DOHH2 (cell line): Measurements from ENCODE around the gene FXYD7.

ENCODE experiments used
- H3F3A ChIP-seq: fragments of 200-600 bp; sonication (generic), shearing (Covaris generic); 2 replicates; pipeline ENCODE4 v1.6.0; 2016; ENCODE audit warnings: antibody characterized with exemption, mild to moderate bottlenecking; ENCODE audit not compliant: control insufficient read depth, insufficient read depth
- H3K27ac ChIP-seq: fragments of 200-600 bp; sonication (generic); 2 replicates; pipeline ENCODE4 v1.5.1; 2014; ENCODE audit warnings: low read depth, mild to moderate bottlenecking, low read length, moderate library complexity
- H3K27me3 ChIP-seq: fragments of 200-600 bp; sonication (generic); 2 replicates; pipeline ENCODE4 v1.6.1; 2014; ENCODE audit warnings: mild to moderate bottlenecking, low read length, mixed read lengths; ENCODE audit not compliant: control insufficient read depth
- H3K36me3 ChIP-seq: fragments of 200-600 bp; sonication (generic); 2 replicates; pipeline ENCODE4 v1.6.1; 2014; ENCODE audit warnings: mild to moderate bottlenecking, low read length, moderate library complexity, mixed read lengths; ENCODE audit not compliant: control insufficient read depth
- H3K4me1 ChIP-seq: fragments of 200-600 bp; sonication (generic); 2 replicates; pipeline ENCODE4 v1.6.1; 2014; ENCODE audit warnings: mild to moderate bottlenecking, low read length, mixed read lengths; ENCODE audit not compliant: control insufficient read depth
- H3K4me2 ChIP-seq: fragments of 200-600 bp; sonication (generic); 2 replicates; pipeline ENCODE4 v1.6.0; 2014; ENCODE audit warnings: mild to moderate bottlenecking, low read length, moderate library complexity
- H3K4me3 ChIP-seq: fragments of 200-600 bp; sonication (generic); 2 replicates; pipeline ENCODE4 v1.5.1; 2014; ENCODE audit warnings: mild to moderate bottlenecking, low read length, mixed read lengths
- H3K79me2 ChIP-seq: fragments of 200-600 bp; sonication (generic); 2 replicates; pipeline ENCODE4 v1.6.1; 2014; ENCODE audit warnings: mild to moderate bottlenecking, low read length, mixed read lengths; ENCODE audit not compliant: control insufficient read depth
- H3K9me2 ChIP-seq: fragments of 200-600 bp; sonication (generic); replicated peaks from 2 replicates; pipeline ENCODE4 v1.6.1; 2014; ENCODE audit warnings: mild to moderate bottlenecking, low read length, mixed read lengths; ENCODE audit not compliant: control insufficient read depth
- H3K9me3 ChIP-seq: fragments of 200-600 bp; sonication (generic); 2 replicates; pipeline ENCODE4 v1.6.1; 2014; ENCODE audit warnings: antibody characterized with exemption, low read length, mixed read lengths; ENCODE audit not compliant: control insufficient read depth, insufficient read depth
- H4K20me1 ChIP-seq: fragments of 200-600 bp; sonication (generic); 2 replicates; pipeline ENCODE4 v1.6.0; 2014; ENCODE audit warnings: low read depth, mild to moderate bottlenecking, antibody characterized with exemption, low read length, moderate library complexity; ENCODE audit not compliant: control insufficient read depth, insufficient read depth
- CTCF ChIP-seq: fragments of 200-600 bp; sonication (generic); IDR thresholded peaks from one replicate; pipeline ENCODE4 v1.5.1; 2014; ENCODE audit warnings: antibody characterized with exemption, mild to moderate bottlenecking, low read depth, low read length; ENCODE audit not compliant: poor library complexity, severe bottlenecking
- EZH2phosphoT487 ChIP-seq: fragments of 200-600 bp; sonication (generic); IDR thresholded peaks from 2 replicates; pipeline ENCODE4 v1.6.1; 2017; ENCODE audit warnings: borderline replicate concordance, mild to moderate bottlenecking, antibody characterized with exemption, low read length, moderate library complexity, mixed read lengths

The FXYD7 gene

GRCh38 chr19:35140962-35141836 is 1.9 kb upstream of the FXYD7 start:
- H3K4me1 ChIP-seq: peaks cover 38% of the 10 kb centered on the region

GRCh38 chr19:35141837-35142605 is 1.0 kb upstream of the FXYD7 start:
- Histone ChIP-seq H4K20me1 (no peaks in the 10 kb centered on the region), H3K9me2 (no peaks in the 10 kb centered on the region), H3K36me3 (no peaks in the 10 kb centered on the region), H3K79me2 (no peaks in the 10 kb centered on the region), H3F3A (peaks cover 8% of the 10 kb centered on the region; the same call in 1 of the 2 replicates), H3K4me1 (peaks cover 37% of the 10 kb centered on the region), H3K9me3 (no peaks in the 10 kb centered on the region), H3K27me3 (peaks cover 29% of the 10 kb centered on the region), H3K4me3 (peak overlapping the region; percentile 72), H3K4me2 (peak overlapping the region; percentile 86), H3K27ac (peak overlapping the region; percentile 30)
- TF ChIP-seq EZH2phosphoT487: no peak
- no peak for TF ChIP-seq CTCF

More at GRCh38 chr19:35140962-35141836, 1.9 kb upstream of the FXYD7 start:
- Histone ChIP-seq H3F3A (peaks cover 8% of the 10 kb centered on the region; the same call in 1 of the 2 replicates), H3K4me2 (peak overlapping the region; percentile 86), H3K9me2 (no peaks in the 10 kb centered on the region), H3K27ac (peak overlapping the region; percentile 30), H4K20me1 (no peaks in the 10 kb centered on the region), H3K4me3 (peak overlapping the region; percentile 72), H3K27me3 (peaks cover 37% of the 10 kb centered on the region), H3K79me2 (no peaks in the 10 kb centered on the region), H3K9me3 (no peaks in the 10 kb centered on the region), H3K36me3 (no peaks in the 10 kb centered on the region)
- TF ChIP-seq CTCF (peak; percentile 67), EZH2phosphoT487 (no peak)

GRCh38 chr19:35142606-35143230 is 337 bp upstream of the FXYD7 start:
- peak overlapping the region; percentile 86 for H3K4me2 ChIP-seq
- H3F3A ChIP-seq: peaks cover 8% of the 10 kb centered on the region; the same call in 1 of the 2 replicates
- TF ChIP-seq EZH2phosphoT487 (no peak), CTCF (peak; percentile 36)
- H3K9me3 ChIP-seq: no peaks in the 10 kb centered on the region
- peaks cover 33% of the 10 kb centered on the region for H3K4me1 ChIP-seq
- H3K27me3 ChIP-seq: peaks cover 25% of the 10 kb centered on the region
- H3K4me3 ChIP-seq: peak overlapping the region; percentile 72
- no peaks in the 10 kb centered on the region for H3K36me3 ChIP-seq
- H3K9me2 ChIP-seq: no peaks in the 10 kb centered on the region
- H3K79me2 ChIP-seq: no peaks in the 10 kb centered on the region
- H3K27ac ChIP-seq: no peak overlapping the region
- no peaks in the 10 kb centered on the region for H4K20me1 ChIP-seq
